HepG2 (cell line): Measurements from ENCODE around the gene RASGRF1. TPM values are rescaled to one million over a fixed set of nuclear protein-coding genes. Genes with fewer than 3 reads are reported as not detected.

Source experiments
- AGO1 ChIP-seq: fragments of 200-400 bp; formaldehyde crosslinking; IDR thresholded peaks from 2 replicates; pipeline ENCODE4 v1.6.1; 2017; ENCODE audit warnings: mild to moderate bottlenecking, low read depth, low read length, moderate library complexity; ENCODE audit not compliant: poor library complexity, severe bottlenecking
- ARHGAP35 ChIP-seq: sonication (generic); formaldehyde crosslinking; IDR thresholded peaks from 2 replicates; pipeline ENCODE4 v1.9.0; 2022; ENCODE audit warnings: mild to moderate bottlenecking, inconsistent platforms, moderate library complexity, missing genetic modification reagents, borderline replicate concordance
- ARNT ChIP-seq: fragments of 450-650 bp; IDR thresholded peaks from 2 replicates; pipeline ENCODE4 v1.6.1; 2017
- BRF2 ChIP-seq: sonication (generic); formaldehyde crosslinking; IDR thresholded peaks from 2 replicates; pipeline ENCODE4 v1.8.1; 2022; ENCODE audit warnings: mild to moderate bottlenecking, missing genetic modification reagents
- CAMTA2 ChIP-seq: sonication (generic); formaldehyde crosslinking; IDR thresholded peaks from 2 replicates; pipeline ENCODE4 v1.4.0; 2020; ENCODE audit warnings: mild to moderate bottlenecking, missing genetic modification reagents, borderline replicate concordance
- ELF3 ChIP-seq: IDR thresholded peaks from 2 replicates; pipeline ENCODE4 v1.6.1; 2016; ENCODE audit warnings: missing genetic modification reagents, missing compliant biosample characterization
- ETV5 ChIP-seq: IDR thresholded peaks from 2 replicates; pipeline ENCODE4 v1.6.1; 2018; ENCODE audit warnings: missing biosample characterization, missing genetic modification reagents, inconsistent platforms, borderline replicate concordance
- GZF1 ChIP-seq: sonication (generic); formaldehyde crosslinking; IDR thresholded peaks from 2 replicates; pipeline ENCODE4 v1.5.1; 2020; ENCODE audit warnings: mild to moderate bottlenecking, missing genetic modification reagents
- HNRNPUL1 ChIP-seq: fragments of 200-400 bp; formaldehyde crosslinking; IDR thresholded peaks from 2 replicates; pipeline ENCODE4 v1.6.1; 2017; ENCODE audit warnings: low read depth, mild to moderate bottlenecking, low read length, moderate library complexity
- HOXA9 ChIP-seq: sonication (generic); formaldehyde crosslinking; IDR thresholded peaks from 2 replicates; pipeline ENCODE4 v1.8.1; 2022; ENCODE audit warnings: missing genetic modification reagents, mild to moderate bottlenecking, moderate library complexity, borderline replicate concordance
- IRX3 ChIP-seq: sonication (generic); formaldehyde crosslinking; IDR thresholded peaks from 2 replicates; pipeline ENCODE4 v1.8.1; 2023; ENCODE audit warnings: mild to moderate bottlenecking, low read depth, missing genetic modification reagents, borderline replicate concordance
- KDM6A ChIP-seq: IDR thresholded peaks from 2 replicates; pipeline ENCODE4 v1.6.1; 2016; ENCODE audit warnings: low read depth
- KLF9 ChIP-seq: IDR thresholded peaks from 2 replicates; pipeline ENCODE4 v1.6.1; 2016; ENCODE audit warnings: low read depth
- MTERF4 ChIP-seq: sonication (generic); formaldehyde crosslinking; IDR thresholded peaks from 2 replicates; pipeline ENCODE4 v1.8.0; 2023; ENCODE audit warnings: mild to moderate bottlenecking, missing genetic modification reagents
- MXD3 ChIP-seq: IDR thresholded peaks from 2 replicates; pipeline ENCODE4 v1.6.1; 2016; ENCODE audit warnings: mild to moderate bottlenecking, missing biosample characterization, missing genetic modification reagents
- NCOA5 ChIP-seq: sonication (generic); formaldehyde crosslinking; IDR thresholded peaks from 2 replicates; pipeline ENCODE4 v1.4.0; 2020; ENCODE audit warnings: missing genetic modification reagents
- NR2C2 ChIP-seq: sonication (generic); formaldehyde crosslinking; IDR thresholded peaks from 2 replicates; pipeline ENCODE4 v1.4.0; 2020; ENCODE audit warnings: missing genetic modification reagents, mild to moderate bottlenecking, moderate library complexity, borderline replicate concordance
- ONECUT2 ChIP-seq: sonication (generic); formaldehyde crosslinking; IDR thresholded peaks from 2 replicates; pipeline ENCODE4 v1.4.0; 2020; ENCODE audit warnings: missing genetic modification reagents
- RAD51 ChIP-seq: fragments of 450-650 bp; IDR thresholded peaks from 2 replicates; pipeline ENCODE4 v1.6.1; 2016; ENCODE audit warnings: borderline replicate concordance
- RARA ChIP-seq: IDR thresholded peaks from 2 replicates; pipeline ENCODE4 v1.6.1; 2016; ENCODE audit warnings: missing genetic modification reagents, missing compliant biosample characterization
- REPIN1 ChIP-seq: sonication (generic); formaldehyde crosslinking; IDR thresholded peaks from 2 replicates; pipeline ENCODE4 v1.8.0; 2022; ENCODE audit warnings: missing genetic modification reagents, low read depth, mild to moderate bottlenecking, borderline replicate concordance
- SMAD1 ChIP-seq: sonication (generic); formaldehyde crosslinking; IDR thresholded peaks from 2 replicates; pipeline ENCODE4 v1.4.0; 2020; ENCODE audit warnings: missing genetic modification reagents, low read depth, mild to moderate bottlenecking, borderline replicate concordance
- TCF12 ChIP-seq, 2 experiments: fragments of 450-650 bp in 1 of 2; sonication (generic) in 1 of 2; formaldehyde crosslinking in 1 of 2; IDR thresholded peaks; 2 replicates each; pipeline versions ENCODE4 v1.6.1 to v1.8.0; 2017 to 2022; ENCODE audit warnings: antibody characterized with exemption in 1 of 2, mild to moderate bottlenecking in 1 of 2, missing genetic modification reagents in 1 of 2, moderate library complexity in 1 of 2
- ZMYM3 ChIP-seq: sonication (generic); formaldehyde crosslinking; IDR thresholded peaks from 2 replicates; pipeline ENCODE4 v1.5.1; 2020; ENCODE audit warnings: mild to moderate bottlenecking, missing genetic modification reagents
- ZNF432 ChIP-seq: sonication (generic); formaldehyde crosslinking; IDR thresholded peaks from 2 replicates; pipeline ENCODE4 v1.5.0; 2020; ENCODE audit warnings: missing genetic modification reagents, mild to moderate bottlenecking, borderline replicate concordance
- ZNF549 ChIP-seq: sonication (generic); formaldehyde crosslinking; IDR thresholded peaks from 2 replicates; pipeline ENCODE4 v1.5.0; 2020; ENCODE audit warnings: missing genetic modification reagents
- ZNF580 ChIP-seq: IDR thresholded peaks from 2 replicates; pipeline ENCODE4 v1.6.1; 2016; ENCODE audit warnings: low read depth, borderline replicate concordance
- ZSCAN29 ChIP-seq: sonication (generic); formaldehyde crosslinking; conservative IDR thresholded peaks from 2 replicates; pipeline ENCODE4 v1.4.0; 2020; ENCODE audit warnings: mild to moderate bottlenecking, missing genetic modification reagents
- polyA plus RNA-seq, 8 experiments: library from polyadenylated mRNA; depleted of rRNA in 3 of 8; stranded (reverse) in 7 of 8; unstranded in 1 of 8; fragments of >200 nt; fragmentation: Illumina TruSeq in 4 of 8; extraction: Trizol in 4 of 8; gene quantifications; 2 replicates each; pipeline versions ENCODE4 v1.2.1 to v1.2.3, GENCODE V29; 2011 to 2016; ENCODE audit warnings: low read depth in 4 of 8, missing spikeins in 1 of 8, mixed read lengths in 1 of 8; ENCODE audit not compliant: insufficient read depth in 1 of 8
- total RNA-seq, 5 experiments: library from RNA; depleted of rRNA; stranded (reverse); fragments of >200 nt; fragmentation: Illumina TruSeq; extraction: Trizol; gene quantifications; 2 replicates each; pipeline ENCODE4 v1.2.3, GENCODE V29; 2016; ENCODE audit warnings: low read depth in 1 of 5

Gene RASGRF1
- total and polyA plus RNA-seq, 2 of the 13 experiments (the other 11 are each of a cell fraction or from before 2014, with no cell fraction given) = 0.55 to 3.0 TPM

GRCh38 chr15:78988361-78988911 lies 102.1 kb downstream of the RASGRF1 start (continued):
- TF ChIP-seq MXD3 (CRISPR knock-in tag) (peak; percentile 82; the same call in 1 of the 2 replicates), ARHGAP35 (CRISPR knock-in tag) (peak; percentile 48; the same call in 1 of the 2 replicates), SMAD1 (CRISPR knock-in tag) (no peak), GZF1 (no peak), ELF3 (CRISPR knock-in tag) (peak; percentile 100), ZSCAN29 (CRISPR knock-in tag) (no peak), REPIN1 (CRISPR knock-in tag) (peak; percentile 84; the same call in 1 of the 2 replicates), ZMYM3 (CRISPR knock-in tag) (0 out of 2 replicates have a peak, but pooled peaks have one; percentile 8), TCF12 (IDR thresholded peaks at IDR 0.05) (no peak), TCF12 (CRISPR knock-in tag; IDR thresholded peaks at IDR 0.05) (0 out of 2 replicates have a peak, but pooled peaks have one; percentile 77), ZNF549 (CRISPR knock-in tag) (no peak), NR2C2 (CRISPR knock-in tag) (0 out of 2 replicates have a peak, but pooled peaks have one; percentile 41), KLF9 (peak; percentile 45; the same call in 1 of the 2 replicates), ONECUT2 (CRISPR knock-in tag) (no peak), MTERF4 (no peak), BRF2 (peak; percentile 75; the same call in 1 of the 2 replicates), AGO1 (no peak), ETV5 (CRISPR knock-in tag) (peak; percentile 56; the same call in 1 of the 2 replicates), RARA (CRISPR knock-in tag) (peak; percentile 83), ZNF580 (peak; percentile 81; the same call in 1 of the 2 replicates), KDM6A (CRISPR knock-in tag) (peak; percentile 61), ZNF432 (CRISPR knock-in tag) (no peak), IRX3 (no peak), NCOA5 (CRISPR knock-in tag) (no peak), HOXA9 (CRISPR knock-in tag) (no peak), HNRNPUL1 (no peak), RAD51 (peak; percentile 49; the same call in 1 of the 2 replicates), ARNT (no peak), CAMTA2 (CRISPR knock-in tag) (0 out of 2 replicates have a peak, but pooled peaks have one; percentile 45)
